GM18870 (cell line): ENCODE results near the gene ZNF385D.

Experiments used
- ATAC-seq: cut with Tn5 transposase; IDR thresholded peaks from one replicate; pipeline ENCODE4 v1.9.1; 2021; ENCODE audit warnings: moderate library complexity; ENCODE audit not compliant: unreplicated experiment

ZNF385D gene, protein sequence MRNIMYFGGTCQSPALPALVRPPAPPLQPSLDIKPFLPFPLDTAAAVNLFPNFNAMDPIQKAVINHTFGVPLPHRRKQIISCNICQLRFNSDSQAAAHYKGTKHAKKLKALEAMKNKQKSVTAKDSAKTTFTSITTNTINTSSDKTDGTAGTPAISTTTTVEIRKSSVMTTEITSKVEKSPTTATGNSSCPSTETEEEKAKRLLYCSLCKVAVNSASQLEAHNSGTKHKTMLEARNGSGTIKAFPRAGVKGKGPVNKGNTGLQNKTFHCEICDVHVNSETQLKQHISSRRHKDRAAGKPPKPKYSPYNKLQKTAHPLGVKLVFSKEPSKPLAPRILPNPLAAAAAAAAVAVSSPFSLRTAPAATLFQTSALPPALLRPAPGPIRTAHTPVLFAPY

DNA sequence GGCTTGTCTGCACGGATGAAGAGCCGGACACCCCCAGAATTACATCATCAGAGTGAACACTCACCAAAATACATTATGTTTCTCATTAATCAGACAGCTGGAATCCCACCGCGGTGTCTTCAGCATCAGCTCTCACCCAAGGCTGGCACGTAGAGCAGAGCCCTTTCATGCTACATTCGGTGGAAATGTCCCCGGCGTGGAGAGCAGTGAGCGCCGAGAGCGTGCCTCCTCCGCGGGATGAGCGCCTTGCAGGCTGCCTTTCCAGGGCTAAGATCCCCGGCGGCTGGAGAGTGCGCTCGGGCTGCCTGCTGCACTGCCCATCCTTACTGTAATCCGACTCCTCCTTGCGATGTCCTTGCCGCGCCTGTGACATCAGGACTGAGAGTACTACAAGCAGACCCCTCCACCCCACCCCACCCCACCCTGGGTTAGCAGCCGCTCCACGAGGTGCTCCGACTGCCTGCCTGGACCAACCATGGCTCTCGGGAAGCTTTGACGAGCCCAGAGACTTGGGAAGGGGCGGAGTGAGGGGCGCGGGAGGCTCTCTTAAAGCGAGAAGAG, at the start of gene ZNF385D:
ZNF385D (minus strand) TSS at position 380 of the 561 bp plus-strand sequence; CDS start at position 86, 294 bp downstream.
- no peak for ATAC-seq

- no peak for ATAC-seq
Observed at GRCh38 chr3:21798356-21799088, 47.5 kb upstream of the ZNF385D start.

DNA sequence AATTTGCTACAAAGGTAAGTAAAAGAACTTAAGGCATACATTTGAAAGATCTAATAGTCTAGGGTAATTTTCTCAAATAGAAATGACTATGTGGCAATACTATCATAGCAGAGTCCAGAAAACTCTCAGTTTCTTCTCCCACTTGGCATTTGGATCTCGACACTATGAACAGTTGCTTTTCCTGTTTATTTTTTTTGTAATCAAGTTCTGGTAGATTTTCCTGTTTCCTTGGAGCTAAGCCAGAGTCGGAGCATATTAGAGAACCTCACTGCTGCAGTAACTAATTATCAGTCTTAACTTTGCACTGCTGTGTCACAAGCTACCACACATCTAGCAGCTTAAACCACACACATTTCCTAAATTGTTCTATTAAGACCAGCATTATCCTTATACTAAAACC, 44.9 kb upstream of the ZNF385D start:
- ATAC-seq: no peak

- ATAC-seq: no peak
Observed at GRCh38 chr3:21795152-21795837, 44.3 kb upstream of the ZNF385D start.

DNA sequence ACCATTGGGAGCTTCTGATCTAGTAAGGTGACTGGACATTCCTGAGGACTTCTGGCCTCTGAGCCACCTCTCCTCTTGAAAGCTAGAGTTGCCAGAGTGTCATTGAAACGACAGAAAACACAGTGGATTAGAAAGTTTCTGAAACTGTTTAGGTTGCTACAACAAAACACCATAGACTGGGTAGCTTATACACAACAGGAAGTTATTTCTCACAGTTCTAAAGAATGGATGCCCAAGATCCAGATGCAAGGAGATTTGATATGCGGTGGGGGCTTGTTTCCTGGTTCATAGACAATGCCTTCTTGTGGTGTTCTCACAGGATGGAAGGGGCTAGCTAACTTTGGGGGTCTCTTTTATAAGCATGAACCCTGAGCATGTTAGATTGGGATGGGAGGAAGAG, 43.3 kb upstream of the ZNF385D start:
- ATAC-seq: no peak

GRCh38 chr3:21792176-21792575, 41.2 kb upstream of the ZNF385D start:
- ATAC-seq: no peak

GRCh38 chr3:21791356-21791755, 40.3 kb upstream of the ZNF385D start:
- no peak for ATAC-seq

- no peak for ATAC-seq
Observed at GRCh38 chr3:21790466-21790865, 39.5 kb upstream of the ZNF385D start.

DNA sequence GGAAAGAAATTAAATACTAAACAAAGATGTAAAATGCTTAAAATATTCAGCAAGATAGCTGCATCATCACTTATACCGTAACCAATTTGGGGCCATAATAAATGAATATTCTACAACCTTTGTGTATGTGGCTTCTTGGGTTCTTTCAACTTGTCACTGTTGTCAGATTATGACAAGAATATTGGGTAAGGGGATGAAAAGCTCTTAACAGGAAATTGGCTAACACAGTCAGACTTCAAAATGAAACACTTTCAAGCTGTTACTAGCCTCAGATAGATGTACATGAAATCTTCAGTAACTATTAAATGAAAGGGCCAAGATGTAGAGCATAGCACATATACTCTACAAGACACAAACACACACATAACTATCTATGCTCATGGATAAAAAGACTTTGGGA, 38.7 kb upstream of the ZNF385D start:
- no peak for ATAC-seq

DNA sequence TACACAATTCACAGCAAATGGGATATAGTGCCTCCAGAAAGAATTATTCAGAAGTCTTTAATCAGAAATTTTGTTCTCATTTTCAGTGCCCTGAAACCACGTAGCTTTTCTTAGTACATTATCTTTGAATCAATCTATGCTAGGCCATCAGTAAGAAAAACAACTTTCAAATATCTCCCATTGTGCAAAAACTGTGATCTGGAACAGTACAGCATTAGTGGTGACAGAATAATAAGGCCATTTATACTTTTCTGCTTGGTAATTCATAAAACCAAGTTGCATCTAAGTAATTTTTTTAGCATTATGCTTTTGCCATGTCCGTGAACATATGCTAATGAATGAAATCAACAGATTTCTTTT, 35.4 kb upstream of the ZNF385D start:
- no peak for ATAC-seq

DNA sequence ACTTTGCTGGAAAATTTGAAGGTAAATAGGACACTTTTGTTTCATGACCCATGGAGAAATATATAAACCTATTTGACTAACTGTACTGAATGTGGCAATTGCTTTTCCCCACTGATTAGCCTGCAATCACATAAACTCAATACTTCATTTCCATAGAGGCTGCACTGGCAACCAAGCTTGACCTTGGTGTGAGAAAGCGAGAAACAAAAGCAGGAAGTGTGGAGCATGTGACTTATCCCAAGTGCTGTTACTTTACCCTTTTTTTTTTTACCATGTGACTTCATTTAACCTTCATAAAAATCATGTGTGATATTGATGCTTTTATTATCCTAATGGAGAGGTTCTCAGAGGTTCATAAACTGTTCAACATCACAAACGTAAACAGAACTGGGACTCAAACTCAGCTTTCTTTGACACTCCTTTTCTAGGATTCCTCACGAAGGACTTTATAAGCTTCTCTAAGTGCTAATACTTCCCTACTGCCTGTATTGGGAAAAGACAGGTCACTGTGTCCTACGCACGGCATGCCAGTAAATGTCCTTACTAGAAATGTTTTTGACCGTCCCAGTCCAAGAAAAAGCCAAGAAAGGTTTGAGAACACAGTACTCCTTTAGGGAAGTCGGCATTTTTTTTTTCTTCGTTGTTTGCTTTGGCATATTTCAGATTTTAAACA, 34.9 kb upstream of the ZNF385D start:
- no peak for ATAC-seq

DNA sequence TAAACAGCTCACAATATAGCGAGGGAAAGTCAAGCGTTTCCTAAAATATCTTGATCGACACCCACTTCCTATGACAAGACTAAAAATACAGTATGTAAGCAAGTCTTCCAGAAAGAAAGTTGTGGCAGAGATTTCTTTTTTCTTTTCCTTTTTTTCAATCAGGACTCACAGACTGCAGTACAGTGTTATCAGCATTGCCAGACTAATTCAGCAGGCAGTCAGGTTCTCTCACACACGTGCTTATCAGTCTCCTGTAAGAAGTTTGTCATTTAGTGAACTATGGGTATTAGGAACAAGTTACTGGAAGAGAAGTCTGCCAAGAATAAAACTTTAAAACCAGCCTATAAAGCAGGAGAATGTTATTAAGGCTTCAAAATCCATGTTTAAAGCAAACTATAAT, 32.8 kb upstream of the ZNF385D start:
- no peak for ATAC-seq

DNA sequence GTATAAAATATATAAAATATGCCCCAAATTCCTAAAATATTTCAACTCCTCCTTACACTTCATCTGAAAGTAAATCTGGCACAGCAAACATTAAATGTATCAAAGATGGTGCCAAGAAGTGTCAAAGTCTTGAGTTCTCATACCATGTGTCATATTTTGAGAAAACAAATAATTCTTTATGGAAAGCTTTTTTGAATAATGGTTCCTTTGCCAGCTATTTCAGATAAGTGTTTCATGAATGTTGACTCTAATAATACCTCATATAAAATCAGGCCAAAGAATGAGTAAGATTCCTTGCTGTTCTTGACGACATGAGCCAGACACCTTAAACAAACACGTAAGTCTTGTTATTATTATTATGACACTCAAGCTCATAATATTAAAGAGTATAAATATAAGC, 30.3 kb upstream of the ZNF385D start:
- no peak for ATAC-seq

DNA sequence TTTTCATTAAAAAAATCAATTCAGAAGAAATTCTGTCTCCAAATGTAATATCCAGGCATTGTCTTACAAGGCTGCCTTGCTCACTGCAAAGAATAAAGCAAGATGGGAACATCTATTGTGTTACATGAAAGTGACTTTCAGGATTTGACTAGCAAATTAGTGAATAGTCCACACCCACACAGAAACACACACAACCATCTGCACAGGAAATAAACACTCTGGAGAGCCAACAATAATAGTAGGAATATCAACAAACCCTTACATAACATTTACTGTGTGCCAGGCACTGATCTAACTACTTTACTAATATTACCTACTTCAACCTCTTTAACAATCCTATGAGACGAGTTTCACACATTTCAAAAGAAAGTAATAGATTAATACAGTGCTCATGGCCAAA, 28.9 kb upstream of the ZNF385D start:
- ATAC-seq: no peak

- no peak for ATAC-seq
Observed at GRCh38 chr3:21778715-21779114, 27.7 kb upstream of the ZNF385D start.

- no peak for ATAC-seq
Observed at GRCh38 chr3:21777821-21778220, 26.8 kb upstream of the ZNF385D start.

GRCh38 chr3:21766002-21766401, 15.0 kb upstream of the ZNF385D start:
- ATAC-seq: no peak

DNA sequence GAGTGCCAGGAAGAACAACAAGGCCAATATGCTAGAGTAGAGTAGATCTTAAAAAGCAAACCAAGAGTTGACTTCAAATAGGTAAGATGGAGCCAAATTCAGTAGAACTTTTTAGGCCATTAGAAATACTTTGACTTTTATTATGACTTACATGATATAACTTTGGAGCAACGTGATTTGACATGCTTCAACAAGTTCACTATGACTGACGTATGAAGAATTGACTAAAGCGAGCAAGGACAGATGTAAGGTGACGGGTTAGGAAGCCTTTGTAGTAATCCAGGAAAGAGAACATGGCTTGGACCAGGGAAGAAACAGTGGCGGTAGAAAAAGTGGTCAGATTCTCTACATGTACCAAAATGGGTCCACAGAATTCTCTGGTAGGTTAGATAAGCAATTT, 4.9 kb upstream of the ZNF385D start:
- no peak for ATAC-seq

- ATAC-seq: no peak
Observed at GRCh38 chr3:21754839-21755238, 3.8 kb upstream of the ZNF385D start.

GRCh38 chr3:21752749-21753347, 1.8 kb upstream of the ZNF385D start:
- ATAC-seq: peak; percentile 58

DNA sequence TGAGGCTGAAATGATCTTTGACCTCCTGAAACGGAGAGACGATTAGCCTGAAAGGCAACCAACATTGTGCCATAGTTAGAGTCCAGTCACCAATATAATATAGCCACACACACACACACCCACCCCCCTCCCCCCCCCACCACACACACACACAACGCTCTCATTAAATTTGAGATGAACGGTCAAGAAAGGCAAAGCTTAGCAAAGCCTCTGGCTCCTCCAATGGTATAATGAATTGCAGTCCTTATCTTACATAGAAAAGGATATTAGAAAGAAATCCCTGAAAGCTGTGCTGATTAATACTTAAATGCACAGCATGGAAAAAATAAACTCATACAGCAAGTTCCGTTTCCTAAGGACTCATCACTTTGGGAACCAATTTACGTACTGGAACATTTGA, 876 bp upstream of the ZNF385D start:
- no peak for ATAC-seq
